D341Med (cell line): ENCODE results near the gene OR2T8.

ENCODE experiments used
- DNase-seq: peaks from one replicate; pipeline ENCODE4 v3.0.0; 2012; ENCODE audit warnings: low spot score

The OR2T8 gene, protein sequence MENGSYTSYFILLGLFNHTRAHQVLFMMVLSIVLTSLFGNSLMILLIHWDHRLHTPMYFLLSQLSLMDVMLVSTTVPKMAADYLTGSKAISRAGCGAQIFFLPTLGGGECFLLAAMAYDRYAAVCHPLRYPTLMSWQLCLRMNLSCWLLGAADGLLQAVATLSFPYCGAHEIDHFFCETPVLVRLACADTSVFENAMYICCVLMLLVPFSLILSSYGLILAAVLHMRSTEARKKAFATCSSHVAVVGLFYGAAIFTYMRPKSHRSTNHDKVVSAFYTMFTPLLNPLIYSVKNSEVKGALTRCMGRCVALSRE

DNA sequence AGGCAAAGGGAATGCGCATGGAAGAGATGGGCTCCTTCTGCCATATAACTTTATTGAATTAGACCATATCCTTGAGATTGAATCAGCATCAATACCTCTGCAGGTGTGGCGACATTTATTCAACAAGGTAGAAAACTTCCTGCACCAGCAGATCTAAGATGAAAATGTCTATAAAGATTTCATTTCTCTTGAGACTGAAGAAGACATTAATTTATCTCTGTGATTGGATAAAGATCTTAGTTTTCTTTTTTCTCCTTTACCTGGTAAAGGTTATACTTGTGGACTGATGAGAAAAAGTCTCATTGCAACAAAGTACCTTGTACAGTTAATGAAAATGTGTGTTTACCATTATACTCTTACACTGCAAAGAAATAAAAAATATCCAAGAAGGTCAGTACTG lies at the start of gene OR2T8:
Gene OR2T8, plus strand, starts transcription at position 301 of the 400 bp plus-strand sequence. CDS start 766 bp downstream, outside the sequence.
- no peak for DNase-seq

DNA sequence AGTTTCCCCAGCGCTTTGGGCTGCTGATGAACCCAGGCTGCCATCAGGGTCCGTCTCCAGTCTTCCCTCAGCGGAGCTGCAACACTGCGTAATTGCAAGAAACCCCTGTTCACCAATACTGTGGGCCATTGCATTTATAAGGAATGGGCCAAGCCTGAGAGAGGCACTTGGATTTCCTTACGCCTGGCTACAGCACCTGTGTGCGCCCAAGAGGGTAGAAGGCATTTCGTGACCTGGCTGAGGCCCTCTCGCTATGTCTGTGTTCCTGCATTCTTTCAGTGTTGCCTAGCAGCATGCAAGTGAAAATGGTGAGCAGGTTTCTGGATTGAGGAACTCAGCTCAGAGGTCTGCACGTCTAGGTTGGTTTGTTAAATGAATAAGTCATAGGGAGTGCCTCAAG lies 36.7 kb upstream of the OR2T8 start:
- no peak for DNase-seq

DNA sequence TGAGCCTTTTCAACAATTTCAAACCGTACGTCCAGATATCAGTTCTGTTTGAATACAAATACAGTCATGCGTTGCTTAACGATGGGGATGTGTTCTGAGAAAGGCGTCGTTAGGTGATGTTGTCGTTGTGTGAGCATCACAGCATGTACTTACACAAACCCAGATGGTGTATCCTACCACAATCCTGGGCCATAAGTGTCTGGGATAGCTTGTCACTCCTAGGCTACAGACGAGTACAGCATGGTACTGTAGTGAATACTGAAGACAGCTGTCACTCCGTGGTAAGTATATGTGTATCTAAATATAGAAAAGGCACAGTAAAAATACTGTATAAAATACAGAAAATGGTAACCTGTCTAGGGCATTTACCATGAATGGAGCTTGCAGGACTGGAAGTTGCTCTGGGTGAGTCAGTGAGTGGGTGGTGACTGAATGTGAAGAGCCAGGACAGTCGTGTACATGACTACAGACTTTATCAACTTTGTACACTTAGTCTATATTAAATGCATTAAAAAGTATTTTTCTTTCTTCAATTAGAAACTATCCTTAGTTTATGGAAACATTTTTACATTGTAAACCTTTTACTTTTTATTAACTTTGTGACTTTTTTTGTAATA lies 35.1 kb upstream of the OR2T8 start:
- no peak for DNase-seq

DNA sequence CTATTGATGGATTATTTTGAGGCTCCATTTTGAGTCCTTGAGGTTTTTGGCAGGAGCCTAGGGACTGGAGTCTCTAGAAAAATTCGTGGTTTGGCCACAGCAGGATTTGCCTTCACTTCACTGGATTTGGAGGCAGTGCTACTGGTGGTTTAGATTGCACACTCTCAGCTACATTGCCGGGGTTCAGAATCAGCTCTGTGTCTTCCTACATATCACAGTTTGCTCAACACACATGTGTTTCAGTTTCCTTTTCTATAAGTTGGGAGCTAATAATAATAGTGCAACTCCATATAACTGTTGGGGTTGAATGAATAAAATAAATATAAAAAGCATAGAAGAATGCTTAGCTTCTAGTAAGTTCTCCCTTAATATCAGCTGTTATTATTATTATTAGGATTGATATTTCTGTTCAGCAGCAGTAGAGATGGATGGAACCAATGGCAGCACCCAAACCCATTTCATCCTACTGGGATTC lies 24.9 kb upstream of the OR2T8 start, which contains the start of gene OR2W3:
Gene OR2W3, plus strand, starts transcription at position 425 of the 475 bp plus-strand sequence. Its CDS starts 0 bp downstream, at position 425.
- no peak for DNase-seq

DNA sequence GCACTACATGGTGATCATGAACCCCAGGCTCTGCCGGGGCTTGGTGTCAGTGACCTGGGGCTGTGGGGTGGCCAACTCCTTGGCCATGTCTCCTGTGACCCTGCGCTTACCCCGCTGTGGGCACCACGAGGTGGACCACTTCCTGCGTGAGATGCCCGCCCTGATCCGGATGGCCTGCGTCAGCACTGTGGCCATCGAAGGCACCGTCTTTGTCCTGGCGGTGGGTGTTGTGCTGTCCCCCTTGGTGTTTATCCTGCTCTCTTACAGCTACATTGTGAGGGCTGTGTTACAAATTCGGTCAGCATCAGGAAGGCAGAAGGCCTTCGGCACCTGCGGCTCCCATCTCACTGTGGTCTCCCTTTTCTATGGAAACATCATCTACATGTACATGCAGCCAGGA lies 24.1 kb upstream of the OR2T8 start:
- DNase-seq = no peak

DNA sequence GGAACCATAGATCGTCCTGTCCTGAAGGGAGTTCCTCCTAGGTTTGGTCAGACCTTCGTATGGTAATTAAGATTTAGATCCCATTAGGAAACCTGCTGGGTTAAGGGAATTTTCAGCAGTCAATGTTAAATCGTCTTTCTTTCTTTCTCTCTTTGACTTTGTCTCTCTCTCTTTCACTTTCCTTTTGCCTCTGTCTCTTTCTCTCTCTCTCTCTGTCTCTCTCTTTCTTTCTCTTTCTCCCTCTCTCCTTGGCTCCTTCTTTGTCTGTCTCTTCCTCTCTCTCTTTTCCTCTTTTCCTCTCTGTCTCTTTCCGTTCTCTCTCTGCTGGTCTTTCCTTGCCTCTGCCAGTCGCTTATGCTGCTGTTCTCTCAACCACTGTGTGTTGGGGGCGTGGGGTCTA lies 15.9 kb upstream of the OR2T8 start:
- no peak for DNase-seq

DNA sequence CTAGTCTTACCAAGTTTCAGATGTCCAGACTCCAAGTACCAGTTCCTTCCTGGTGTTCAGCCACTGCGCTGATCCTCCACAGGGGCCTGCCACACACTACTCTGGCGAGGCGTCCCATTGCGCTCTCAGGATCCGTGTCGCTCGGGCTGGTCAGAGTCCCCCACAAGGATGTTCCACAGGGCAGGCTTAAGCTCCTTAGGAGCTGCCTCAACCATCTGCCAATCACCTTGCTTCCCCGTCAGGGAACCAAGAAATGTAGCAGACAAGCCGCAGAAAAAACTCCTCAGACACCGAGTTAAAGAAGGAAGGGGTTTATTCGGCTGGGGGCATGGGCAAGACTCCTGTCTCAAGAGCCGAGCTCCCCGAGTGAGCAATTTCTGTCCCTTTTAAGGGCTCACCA lies 14.9 kb upstream of the OR2T8 start:
- DNase-seq = no peak

DNA sequence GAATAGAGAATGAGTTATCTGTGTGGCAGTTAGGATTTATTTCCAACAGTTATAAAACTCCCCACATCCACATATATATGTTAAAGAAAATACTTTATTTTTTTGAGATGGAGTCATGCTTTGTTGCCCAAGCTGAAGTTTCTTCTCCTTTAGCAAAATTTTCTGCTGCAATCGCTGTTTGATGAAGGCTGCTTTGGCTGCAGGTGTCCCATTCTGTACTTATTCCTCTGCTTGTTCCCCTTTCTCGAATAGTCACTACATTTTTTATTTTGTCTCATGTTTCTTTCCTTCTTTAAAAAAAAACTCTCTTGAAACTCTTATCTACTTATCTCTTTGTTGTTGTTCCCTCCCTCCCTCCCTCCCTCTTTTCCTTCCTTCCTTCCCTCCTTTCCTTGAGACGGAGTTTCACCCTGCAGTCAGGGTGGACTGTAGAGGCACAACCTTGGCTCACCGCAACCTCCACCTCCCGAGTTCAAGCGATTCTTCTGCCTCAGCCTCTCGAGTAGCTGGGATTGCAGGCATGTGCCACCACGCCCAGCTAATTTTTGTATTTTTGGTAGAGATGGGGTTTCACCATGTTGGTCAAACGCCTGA lies 14.0 kb upstream of the OR2T8 start:
- DNase-seq = no peak

DNA sequence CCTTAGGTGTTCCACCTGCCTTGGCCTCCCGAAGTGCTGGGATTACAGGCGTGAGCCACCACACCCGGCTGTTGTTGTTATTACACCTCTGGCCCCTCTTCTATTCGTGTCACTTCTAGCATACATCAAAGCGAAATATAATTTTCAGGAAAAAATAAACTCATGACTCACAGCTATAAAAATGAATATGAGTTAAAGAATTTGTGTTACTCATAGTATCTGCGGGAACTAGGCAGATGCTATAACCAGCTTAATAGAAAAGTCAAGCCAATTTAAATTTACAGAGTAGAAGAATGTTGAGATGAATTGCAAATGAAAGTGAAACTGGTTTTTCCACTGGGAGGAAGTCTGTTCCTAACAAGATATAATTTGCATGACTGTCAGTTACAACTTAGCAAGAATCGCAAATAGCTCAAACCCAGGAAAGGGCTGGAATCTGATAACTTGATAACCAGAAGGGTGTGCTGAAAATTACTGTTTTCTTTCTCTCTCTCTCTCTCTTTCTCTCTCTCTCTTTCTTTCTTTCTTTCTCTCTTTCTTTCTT lies 13.5 kb upstream of the OR2T8 start:
- no peak for DNase-seq

DNA sequence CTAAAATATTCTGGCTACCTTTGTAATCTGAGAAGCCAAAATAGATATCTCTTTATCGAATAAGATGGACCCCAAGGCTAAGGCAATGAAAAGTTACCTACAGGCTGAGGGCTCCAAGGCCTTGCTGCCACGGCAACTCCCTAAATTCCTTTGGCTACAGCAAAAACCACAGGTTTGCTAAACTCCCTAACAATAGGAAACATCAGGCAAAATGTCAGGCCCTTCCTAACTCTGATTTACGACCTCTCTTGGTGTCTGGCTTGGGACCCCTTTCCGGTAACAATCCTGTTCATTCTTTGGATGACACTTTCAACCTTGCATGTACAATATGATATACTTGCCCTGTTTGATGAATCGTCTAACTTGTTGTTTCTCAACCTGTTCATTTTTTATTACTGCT lies 11.3 kb upstream of the OR2T8 start:
- no peak for DNase-seq

DNA sequence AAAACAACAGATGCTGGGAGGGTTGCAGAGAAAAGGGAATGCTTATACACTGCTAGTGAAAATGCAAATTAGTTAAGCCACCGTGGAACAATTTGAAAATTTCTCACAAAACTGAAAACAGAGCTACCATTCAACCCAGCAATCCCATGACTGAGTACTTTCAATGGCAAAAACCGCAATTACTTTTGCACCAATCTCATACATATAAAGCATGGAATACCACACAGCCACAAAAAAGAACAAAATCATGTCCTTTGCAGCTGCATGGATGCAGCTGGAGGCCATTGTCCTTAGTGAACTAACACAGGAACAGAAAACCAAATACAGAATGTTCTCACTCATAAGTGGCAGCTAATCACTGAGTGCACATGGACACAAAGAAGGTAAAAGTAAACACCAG lies 6.3 kb upstream of the OR2T8 start:
- no peak for DNase-seq

DNA sequence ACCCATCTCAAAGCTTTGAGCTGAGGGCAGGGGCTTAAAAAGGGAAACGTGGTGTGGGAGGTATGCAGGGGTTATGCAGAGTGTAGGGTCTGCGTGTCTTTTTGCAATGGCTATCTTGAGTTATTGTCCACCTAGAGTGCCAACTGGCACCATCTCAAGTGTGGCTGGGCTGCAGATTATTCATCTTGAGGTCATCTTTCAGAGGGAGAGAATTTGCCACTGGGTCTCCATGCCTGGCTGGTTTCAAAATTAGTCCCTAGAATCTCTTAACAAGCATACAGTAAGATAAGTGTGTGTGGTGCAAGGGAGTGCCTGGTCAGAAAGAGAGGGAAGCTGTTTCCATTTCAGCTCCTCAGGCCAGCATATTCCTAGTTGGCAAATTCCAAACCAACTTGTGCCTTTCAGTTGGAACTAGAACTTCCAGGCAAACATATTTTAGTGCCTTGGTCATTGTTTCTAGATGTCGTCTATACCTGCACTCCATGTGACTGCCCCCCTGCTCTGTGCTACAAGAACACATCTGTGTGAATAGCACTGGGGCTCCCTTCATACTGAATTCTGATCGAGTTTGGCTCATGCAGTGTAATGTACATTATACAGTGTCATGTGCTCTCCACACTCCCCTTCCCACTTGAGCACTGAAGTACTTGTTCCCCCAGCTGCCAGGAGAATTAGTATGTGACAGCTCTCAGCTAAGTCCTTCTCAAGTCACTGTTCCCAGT lies 5.0 kb upstream of the OR2T8 start:
- DNase-seq = no peak

DNA sequence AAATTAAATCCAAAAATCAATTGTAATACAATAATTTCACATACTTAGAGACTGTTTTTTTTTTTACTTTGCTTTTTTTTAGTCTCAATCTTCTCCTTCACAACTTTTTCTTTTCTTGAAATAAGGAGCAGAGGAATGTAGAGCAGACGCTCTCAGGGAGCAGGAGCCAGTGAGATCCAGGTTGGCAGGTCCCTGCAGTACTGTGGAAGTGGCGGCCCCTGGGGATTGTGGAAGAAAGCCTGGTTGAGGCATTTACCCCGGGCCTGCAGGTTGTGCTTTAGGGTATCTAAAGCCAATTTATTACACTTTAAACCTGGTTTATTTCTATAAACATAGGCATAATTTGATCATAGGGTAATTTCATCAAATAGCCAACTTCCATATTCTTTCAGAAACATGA lies 3.9 kb downstream of the OR2T8 start:
- no peak for DNase-seq

DNA sequence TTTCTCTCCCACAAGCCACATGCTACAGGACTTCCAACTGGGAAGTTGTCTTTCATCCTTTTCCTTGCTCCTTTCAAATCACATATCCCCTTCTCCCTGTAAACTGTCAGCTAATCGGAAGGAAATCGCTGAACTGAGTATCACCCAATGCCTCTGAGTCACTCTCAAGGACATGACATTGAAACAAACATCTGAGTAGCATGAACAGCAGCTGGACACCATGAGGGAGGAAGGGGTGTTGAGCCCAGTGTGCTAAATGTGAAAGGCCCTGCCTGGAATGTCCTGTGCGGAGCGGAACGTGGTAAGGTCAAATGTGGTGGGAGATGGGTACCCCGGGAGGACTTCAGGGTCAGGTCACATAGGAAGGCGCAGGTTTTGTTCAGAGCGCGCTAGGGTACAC lies 4.8 kb downstream of the OR2T8 start, which contains the start of gene OR2AJ1:
Gene OR2AJ1, plus strand, starts transcription at position 22 of the 400 bp plus-strand sequence. CDS start 8,880 bp downstream, outside the sequence.
- DNase-seq = no peak

DNA sequence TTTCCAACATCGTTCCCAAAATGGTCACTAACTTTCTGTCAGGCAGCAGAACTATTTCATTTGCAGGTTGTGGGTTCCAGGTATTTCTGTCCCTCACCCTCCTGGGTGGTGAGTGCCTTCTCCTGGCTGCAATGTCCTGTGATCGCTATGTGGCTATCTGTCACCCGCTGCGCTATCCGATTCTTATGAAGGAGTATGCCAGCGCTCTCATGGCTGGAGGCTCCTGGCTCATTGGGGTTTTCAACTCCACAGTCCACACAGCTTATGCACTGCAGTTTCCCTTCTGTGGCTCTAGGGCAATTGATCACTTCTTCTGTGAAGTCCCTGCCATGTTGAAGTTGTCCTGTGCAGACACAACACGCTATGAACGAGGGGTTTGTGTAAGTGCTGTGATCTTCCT lies 13.9 kb downstream of the OR2T8 start:
- DNase-seq = no peak

DNA sequence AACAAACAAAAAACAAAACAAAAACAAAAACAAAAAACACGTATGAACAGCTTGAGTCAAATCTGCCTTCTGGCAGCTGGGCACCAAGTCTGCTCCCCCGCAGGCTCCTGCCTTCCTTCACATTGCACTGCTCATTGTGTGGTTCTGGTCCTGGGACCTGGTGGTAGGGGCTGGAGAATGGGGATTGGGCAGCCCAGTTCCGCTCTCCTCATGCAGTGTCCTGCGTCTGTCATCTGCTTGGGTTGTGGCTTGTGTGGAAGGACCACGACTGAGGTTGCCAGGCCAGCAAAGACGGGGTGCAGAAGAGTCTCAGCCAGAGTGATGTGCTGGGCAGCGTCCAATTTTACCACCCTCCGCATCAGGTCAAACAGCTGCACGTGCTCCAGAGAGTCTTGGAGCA lies 15.7 kb downstream of the OR2T8 start:
- DNase-seq = no peak

DNA sequence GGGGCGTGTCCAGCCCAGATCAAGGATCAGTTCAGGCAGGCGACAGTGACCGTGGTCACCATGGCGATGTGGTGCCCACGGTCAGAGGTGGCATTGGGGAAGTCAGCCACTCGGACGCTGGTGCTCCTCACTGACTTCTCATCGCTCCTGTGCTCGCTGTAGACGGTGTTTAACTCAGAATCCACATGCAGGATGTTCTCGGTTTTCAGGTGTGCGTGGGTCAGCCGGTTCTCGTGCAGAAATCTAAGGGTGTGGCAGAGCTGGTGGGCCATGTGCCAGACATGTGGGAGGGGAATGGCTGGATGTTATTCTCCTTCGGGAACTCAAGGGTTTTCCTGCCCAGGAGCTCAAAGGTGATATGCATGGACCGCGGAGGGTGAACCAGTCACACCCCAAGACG lies 16.4 kb downstream of the OR2T8 start:
- no peak for DNase-seq

DNA sequence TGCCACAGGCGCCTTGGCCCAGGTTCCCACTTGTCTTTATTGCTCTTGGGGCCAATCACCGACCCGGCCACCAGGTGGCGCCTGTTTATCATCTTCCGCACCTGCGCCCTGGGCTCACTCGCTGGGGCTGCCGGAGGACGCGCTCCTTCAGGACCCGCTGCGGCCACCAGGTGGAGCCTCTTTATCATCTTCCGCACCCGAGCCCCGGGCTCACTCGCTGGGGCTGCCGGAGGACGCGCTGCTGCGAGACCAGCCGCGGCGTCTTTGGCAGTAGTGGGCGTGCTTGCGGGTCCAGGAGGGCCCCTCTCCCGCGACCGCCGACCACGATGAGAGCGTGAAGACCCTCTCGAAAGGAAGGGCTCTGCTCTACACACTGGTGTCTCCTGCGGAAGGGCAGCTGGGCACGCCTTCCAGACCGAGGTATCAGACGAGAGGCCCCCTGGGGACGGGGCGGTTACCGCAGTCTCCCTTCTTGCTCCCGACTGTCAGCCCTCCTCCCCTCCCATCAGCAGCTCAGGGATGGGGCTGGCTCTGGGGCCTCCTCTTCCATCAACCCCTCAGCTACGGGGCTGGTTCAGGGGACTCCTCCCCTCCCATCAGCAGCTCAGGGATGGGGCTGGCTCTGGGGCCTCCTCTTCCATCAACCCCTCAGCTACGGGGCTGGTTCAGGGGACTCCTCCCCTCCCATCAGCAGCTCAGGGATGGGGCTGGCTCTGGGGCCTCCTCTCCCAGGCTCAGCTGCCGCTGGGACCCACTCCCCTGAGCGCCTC lies 17.1 kb downstream of the OR2T8 start:
- DNase-seq = peak; percentile 97

DNA sequence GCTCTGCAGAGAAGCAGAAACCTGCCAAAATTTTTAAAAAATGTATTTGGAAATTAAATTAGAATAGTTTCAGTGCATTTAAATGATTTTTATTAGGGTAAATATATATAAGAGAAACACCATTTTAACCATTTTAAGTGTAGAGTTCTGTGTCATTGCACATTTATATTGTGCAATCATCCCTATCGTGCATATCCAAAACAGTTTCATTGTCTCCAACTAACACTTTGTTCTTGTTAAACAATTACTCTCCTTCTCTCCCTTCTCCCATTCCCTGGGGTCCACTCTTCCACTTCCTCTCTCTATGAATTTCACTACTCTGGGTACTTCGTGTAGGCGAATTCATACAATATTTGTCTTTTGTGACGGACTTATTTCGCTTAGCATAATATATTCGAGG lies 22.6 kb downstream of the OR2T8 start:
- no peak for DNase-seq

DNA sequence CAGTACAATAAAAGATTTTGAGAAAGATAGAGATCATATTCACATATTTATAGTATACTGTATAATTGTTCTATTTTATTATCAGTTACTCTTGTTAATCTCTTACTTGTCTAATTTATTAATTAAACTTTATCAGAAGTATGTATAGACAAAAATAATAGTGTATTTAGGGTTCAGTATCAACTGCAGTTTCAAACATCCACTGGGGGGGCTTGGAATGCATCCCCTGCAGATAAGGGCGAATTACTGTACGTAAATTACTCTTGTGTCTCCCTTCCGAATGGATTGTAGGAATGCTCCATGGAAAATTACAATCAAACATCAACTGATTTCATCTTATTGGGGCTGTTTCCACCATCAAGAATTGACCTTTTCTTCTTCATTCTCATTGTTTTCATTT lies 28.5 kb downstream of the OR2T8 start, which contains the start of gene OR2L8:
Gene OR2L8, plus strand, starts transcription at position 301 of the 400 bp plus-strand sequence. Its CDS starts 0 bp downstream, at position 301.
- no peak for DNase-seq

DNA sequence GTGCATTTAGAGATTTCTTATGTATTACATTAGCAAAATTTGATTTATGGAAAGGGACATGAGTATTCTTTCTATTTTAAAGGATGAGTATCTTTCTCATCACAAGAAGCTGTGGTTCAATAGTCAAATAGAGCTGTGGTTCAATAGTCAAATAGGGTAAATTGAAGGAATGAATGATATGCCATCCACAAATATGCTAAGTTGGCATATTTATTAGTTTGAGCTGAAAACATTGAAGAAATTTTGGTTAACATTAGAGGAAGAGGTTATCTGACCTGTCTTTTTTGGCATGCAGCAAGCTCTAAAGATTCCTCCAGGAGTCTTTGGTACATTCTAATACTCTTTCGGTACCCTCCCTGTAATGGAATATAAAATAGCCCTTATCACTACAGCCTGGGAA lies 33.4 kb downstream of the OR2T8 start:
- no peak for DNase-seq
